Measurements from ENCODE around the gene CDC42BPA. TPM values are rescaled to one million over a fixed set of nuclear protein-coding genes. Genes with fewer than 3 reads are reported as not detected.

CDC42BPA gene
- total RNA-seq, 1 experiment from 2014 or later, result not detected

DNA sequence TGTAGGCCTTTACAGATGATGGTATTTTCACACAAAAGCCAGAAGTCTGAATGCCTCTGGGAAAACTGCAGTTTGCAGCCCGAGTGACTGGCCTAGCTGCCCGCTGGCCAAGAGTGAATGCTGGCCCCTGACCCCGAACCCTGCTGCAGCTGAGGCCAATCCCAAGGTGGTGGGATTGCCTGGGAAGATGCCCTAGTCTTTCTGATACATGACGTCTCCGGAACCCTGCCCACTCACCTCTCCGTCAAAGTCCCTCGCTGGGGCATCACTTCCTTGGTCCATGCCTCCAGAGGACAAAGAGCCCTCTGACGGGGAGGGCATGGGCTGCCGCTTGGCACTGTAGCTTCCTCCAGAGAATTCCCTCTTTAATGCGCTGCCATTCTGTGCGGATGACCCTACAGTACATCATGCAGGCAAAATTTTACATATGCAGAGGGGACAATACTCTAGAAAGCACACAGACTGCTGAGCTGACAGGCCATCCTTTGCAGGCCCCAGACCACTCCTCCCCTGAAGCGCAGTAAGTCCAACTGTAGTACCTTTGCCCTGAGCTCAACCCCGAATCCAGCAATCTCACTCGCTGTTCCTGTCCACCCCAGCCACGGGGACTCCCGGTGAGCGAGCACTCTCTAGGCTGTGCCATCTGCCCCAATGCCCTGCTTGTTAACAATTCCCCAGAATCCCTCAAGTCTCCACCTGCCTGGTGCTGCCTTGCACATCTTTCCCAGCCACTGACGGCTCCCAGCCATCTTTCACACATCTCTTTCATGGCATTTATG is 323.5 kb downstream of the CDC42BPA start:
- no peaks in the 10 kb centered on the region for H3K9me2 ChIP-seq (replicated peaks; ENCODE audit: insufficient read depth, low read length)
- no peak overlapping the region for H2AFZ ChIP-seq (ENCODE audit: low read length)
- no peaks in the 10 kb centered on the region for H4K20me1 ChIP-seq (ENCODE audit: insufficient read depth, low read depth, low read length)
- no peak overlapping the region for H3K9ac ChIP-seq (ENCODE audit: low read length)
- H3K9me3 ChIP-seq (ENCODE audit: low read length), result no peaks in the 10 kb centered on the region
- DNase-seq, result no peak
- no peaks in the 10 kb centered on the region for H3K4me1 ChIP-seq (ENCODE audit: low read length)
- H3K4me3 ChIP-seq (ENCODE audit: low read length), result no peak overlapping the region
- H3K36me3 ChIP-seq (ENCODE audit: insufficient read depth, low read length), result no peaks in the 10 kb centered on the region
- H3K27me3 ChIP-seq (ENCODE audit: low read length), result no peaks in the 10 kb centered on the region
- H3K79me2 ChIP-seq (ENCODE audit: low read length), result no peaks in the 10 kb centered on the region
- H3K4me2 ChIP-seq (ENCODE audit: low read depth, low read length, poor library complexity, severe bottlenecking), result no peak overlapping the region
- H3K27ac ChIP-seq (ENCODE audit: low read length), result no peak overlapping the region

DNA sequence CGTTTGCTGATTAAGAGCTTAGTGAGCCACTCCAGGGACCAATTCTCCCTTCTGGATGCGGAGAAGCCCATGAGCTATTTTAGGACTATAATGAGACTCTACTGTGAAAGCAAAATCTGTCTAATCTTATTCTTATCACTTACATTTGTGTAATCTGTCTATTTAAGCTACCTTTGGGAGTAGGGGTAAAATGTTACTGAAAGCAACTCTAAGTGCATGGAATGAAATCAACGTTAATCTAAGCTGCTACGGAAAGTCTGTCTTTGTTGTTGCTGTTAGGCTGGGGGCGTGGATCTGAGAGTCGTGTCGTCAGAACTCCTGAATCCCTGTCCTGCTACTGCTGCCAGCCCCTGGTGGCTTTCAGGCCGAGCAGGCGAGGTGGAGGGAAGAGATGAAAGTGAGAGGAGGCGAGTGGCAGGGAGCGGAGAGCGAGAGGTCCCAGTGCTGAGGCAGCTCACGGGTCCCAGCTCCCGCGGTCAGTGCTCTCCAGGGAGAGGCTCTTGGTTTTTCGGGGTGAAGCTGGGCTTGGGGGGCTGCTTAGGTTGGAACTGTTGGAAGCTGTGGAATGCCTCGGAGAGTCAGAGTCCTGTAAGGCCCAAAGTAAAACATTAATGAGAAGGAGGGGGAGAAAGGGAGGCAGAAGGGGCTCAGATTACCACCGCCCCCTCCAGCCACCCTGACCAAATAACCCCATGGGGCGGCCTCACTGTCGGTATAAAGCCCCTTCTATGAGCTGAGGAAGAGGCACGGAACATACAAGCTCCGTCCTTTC is 324.3 kb downstream of the CDC42BPA start:
- DNase-seq, result no peak
- Histone ChIP-seq H3K79me2 (ENCODE audit: low read length) (no peaks in the 10 kb centered on the region), H3K27ac (ENCODE audit: low read length) (no peak overlapping the region), H3K27me3 (ENCODE audit: low read length) (no peaks in the 10 kb centered on the region), H3K9me3 (ENCODE audit: low read length) (no peaks in the 10 kb centered on the region), H4K20me1 (ENCODE audit: insufficient read depth, low read depth, low read length) (no peaks in the 10 kb centered on the region), H3K4me2 (ENCODE audit: low read depth, low read length, poor library complexity, severe bottlenecking) (no peak overlapping the region), H3K9ac (ENCODE audit: low read length) (no peak overlapping the region), H3K4me1 (ENCODE audit: low read length) (no peaks in the 10 kb centered on the region), H3K4me3 (ENCODE audit: low read length) (no peak overlapping the region), H3K9me2 (replicated peaks; ENCODE audit: insufficient read depth, low read length) (no peaks in the 10 kb centered on the region), H3K36me3 (ENCODE audit: insufficient read depth, low read length) (no peaks in the 10 kb centered on the region), H2AFZ (ENCODE audit: low read length) (no peak overlapping the region)

DNA sequence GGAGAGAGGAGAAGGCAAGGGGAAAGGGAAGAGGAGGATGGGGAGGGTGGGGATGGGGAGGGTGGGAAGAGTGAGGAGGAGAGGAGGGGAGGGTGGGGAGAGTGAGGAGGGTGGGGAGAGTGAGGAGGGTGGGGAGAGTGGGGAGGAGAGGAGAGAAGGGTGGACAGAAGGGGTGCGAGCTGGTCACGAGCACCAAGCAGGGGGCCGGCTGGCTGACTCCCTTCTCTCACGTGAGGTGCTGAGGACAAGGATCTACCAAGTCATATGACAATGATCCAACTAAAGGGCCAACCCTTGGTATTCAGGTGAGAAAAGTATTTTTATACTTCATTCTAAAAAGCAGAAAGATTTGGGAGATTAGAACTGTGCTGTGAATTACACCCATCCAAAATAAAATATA is 326.4 kb downstream of the CDC42BPA start:
- Histone ChIP-seq H3K27ac (ENCODE audit: low read length) (no peak overlapping the region), H3K4me2 (ENCODE audit: low read depth, low read length, poor library complexity, severe bottlenecking) (no peak overlapping the region), H3K4me3 (ENCODE audit: low read length) (no peak overlapping the region)

DNA sequence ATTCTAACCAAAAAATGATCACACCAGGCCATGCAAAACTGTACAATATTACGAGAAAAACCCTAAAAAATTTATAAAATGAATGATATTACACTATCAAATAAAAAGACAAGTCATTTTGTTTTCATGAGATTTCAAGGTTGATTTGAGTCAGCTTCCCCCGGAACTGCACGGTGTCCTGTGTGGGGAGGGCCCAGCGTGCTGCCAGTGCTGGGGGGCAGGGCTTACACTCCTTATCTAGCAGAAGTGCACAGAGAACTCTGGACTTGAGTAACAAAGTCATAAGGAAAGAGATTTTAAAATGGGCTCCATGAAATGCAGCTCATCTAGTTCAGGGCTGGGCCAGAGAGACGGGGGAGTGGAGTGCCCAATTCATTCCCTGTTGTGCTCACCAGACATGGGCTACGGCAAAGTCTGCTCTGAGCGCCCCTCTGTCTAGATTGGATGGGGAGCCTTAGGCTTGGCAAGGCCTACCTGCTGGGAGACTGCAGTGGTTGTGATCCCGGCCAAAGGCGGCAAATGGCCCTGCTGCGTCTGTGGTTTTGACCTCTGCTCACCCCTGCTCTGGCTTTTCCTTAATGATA is 328.1 kb downstream of the CDC42BPA start:
- DNase-seq, result no peak
- Histone ChIP-seq H3K79me2 (ENCODE audit: low read length) (no peaks in the 10 kb centered on the region), H3K4me3 (ENCODE audit: low read length) (no peak overlapping the region), H4K20me1 (ENCODE audit: insufficient read depth, low read depth, low read length) (no peaks in the 10 kb centered on the region), H3K9ac (ENCODE audit: low read length) (no peak overlapping the region), H3K4me1 (ENCODE audit: low read length) (no peaks in the 10 kb centered on the region), H3K27ac (ENCODE audit: low read length) (no peak overlapping the region), H2AFZ (ENCODE audit: low read length) (no peak overlapping the region), H3K27me3 (ENCODE audit: low read length) (no peaks in the 10 kb centered on the region), H3K9me3 (ENCODE audit: low read length) (no peaks in the 10 kb centered on the region), H3K4me2 (ENCODE audit: low read depth, low read length, poor library complexity, severe bottlenecking) (no peak overlapping the region), H3K36me3 (ENCODE audit: insufficient read depth, low read length) (no peaks in the 10 kb centered on the region), H3K9me2 (replicated peaks; ENCODE audit: insufficient read depth, low read length) (no peaks in the 10 kb centered on the region)

More for the DNA sequence above, 326.4 kb downstream of the CDC42BPA start:
- H4K20me1 ChIP-seq (ENCODE audit: insufficient read depth, low read depth, low read length), result no peaks in the 10 kb centered on the region
- H3K9ac ChIP-seq (ENCODE audit: low read length), result no peak overlapping the region
- H3K4me1 ChIP-seq (ENCODE audit: low read length), result no peaks in the 10 kb centered on the region
- no peaks in the 10 kb centered on the region for H3K9me3 ChIP-seq (ENCODE audit: low read length)
- DNase-seq, result no peak
- no peak overlapping the region for H2AFZ ChIP-seq (ENCODE audit: low read length)
- no peaks in the 10 kb centered on the region for H3K9me2 ChIP-seq (replicated peaks; ENCODE audit: insufficient read depth, low read length)
- no peaks in the 10 kb centered on the region for H3K36me3 ChIP-seq (ENCODE audit: insufficient read depth, low read length)
- no peaks in the 10 kb centered on the region for H3K27me3 ChIP-seq (ENCODE audit: low read length)
- no peaks in the 10 kb centered on the region for H3K79me2 ChIP-seq (ENCODE audit: low read length)

DNA sequence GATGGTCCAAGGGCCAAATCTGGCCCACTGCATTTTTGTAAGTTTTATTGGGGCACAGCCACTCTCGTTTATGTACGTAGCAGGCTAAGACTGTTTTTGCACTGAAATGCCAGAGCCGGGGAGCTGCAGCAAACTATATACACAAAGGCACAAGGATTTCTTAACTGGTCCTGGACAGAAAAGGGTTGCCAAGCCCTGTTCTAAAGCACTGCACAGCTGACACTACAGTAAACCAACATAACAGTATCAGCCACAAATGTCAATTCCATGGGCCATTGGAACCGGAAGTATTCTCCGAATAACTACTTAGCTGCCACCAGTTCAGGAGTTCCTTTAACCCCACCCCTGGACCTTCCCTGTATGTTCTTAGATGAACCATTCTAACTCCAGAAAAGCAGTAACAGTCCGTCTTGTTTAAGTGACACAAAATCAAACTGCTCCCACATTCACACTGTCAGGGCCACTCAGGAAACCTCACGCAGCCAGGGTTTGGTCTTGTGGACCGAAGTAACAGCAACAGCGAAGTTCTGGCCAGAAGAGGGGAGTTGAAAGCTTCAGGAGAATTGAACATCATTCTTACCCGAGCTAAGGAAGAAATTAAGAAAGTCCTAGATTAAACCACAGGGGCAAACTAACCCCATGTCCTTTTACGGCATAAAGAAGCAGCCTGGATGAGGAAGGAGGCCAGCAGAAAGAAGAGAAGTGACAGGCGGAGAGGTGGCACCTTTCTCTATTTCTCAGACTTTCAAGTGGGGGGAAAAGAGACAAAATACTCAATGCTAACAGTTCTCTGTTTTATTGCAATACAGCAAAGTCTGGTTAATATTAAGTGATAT is 329.0 kb downstream of the CDC42BPA start:
- Histone ChIP-seq H3K27me3 (ENCODE audit: low read length) (no peaks in the 10 kb centered on the region), H3K4me3 (ENCODE audit: low read length) (no peak overlapping the region), H3K9me2 (replicated peaks; ENCODE audit: insufficient read depth, low read length) (no peaks in the 10 kb centered on the region), H3K36me3 (ENCODE audit: insufficient read depth, low read length) (no peaks in the 10 kb centered on the region), H3K9me3 (ENCODE audit: low read length) (no peaks in the 10 kb centered on the region), H3K4me2 (ENCODE audit: low read depth, low read length, poor library complexity, severe bottlenecking) (no peak overlapping the region), H4K20me1 (ENCODE audit: insufficient read depth, low read depth, low read length) (no peaks in the 10 kb centered on the region), H3K79me2 (ENCODE audit: low read length) (no peaks in the 10 kb centered on the region), H3K9ac (ENCODE audit: low read length) (no peak overlapping the region), H2AFZ (ENCODE audit: low read length) (no peak overlapping the region), H3K27ac (ENCODE audit: low read length) (no peak overlapping the region), H3K4me1 (ENCODE audit: low read length) (no peaks in the 10 kb centered on the region)
- no peak for DNase-seq

DNA sequence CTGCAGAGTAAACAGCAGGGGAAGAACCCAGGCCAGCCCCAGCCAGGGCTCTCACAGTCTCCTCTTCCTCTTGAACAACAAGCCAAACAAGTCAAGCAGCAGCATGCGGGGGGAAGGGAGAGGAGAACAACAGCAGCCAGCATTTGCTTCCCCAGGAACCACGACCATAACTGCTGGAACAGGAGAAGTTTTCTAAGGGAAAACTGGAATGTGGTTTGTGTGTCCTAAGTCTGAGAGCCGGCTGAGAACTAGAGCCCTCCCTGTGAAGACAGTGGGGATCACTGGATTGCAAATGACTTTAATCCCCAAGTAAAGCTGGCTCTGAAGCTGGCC is 330.0 kb downstream of the CDC42BPA start:
- Histone ChIP-seq H3K36me3 (ENCODE audit: insufficient read depth, low read length) (no peaks in the 10 kb centered on the region), H2AFZ (ENCODE audit: low read length) (no peak overlapping the region), H3K79me2 (ENCODE audit: low read length) (no peaks in the 10 kb centered on the region), H4K20me1 (ENCODE audit: insufficient read depth, low read depth, low read length) (no peaks in the 10 kb centered on the region), H3K9me2 (replicated peaks; ENCODE audit: insufficient read depth, low read length) (no peaks in the 10 kb centered on the region), H3K9me3 (ENCODE audit: low read length) (no peaks in the 10 kb centered on the region), H3K4me3 (ENCODE audit: low read length) (no peak overlapping the region), H3K4me2 (ENCODE audit: low read depth, low read length, poor library complexity, severe bottlenecking) (no peak overlapping the region), H3K27ac (ENCODE audit: low read length) (no peak overlapping the region), H3K27me3 (ENCODE audit: low read length) (no peaks in the 10 kb centered on the region), H3K9ac (ENCODE audit: low read length) (no peak overlapping the region), H3K4me1 (ENCODE audit: low read length) (no peaks in the 10 kb centered on the region)
- DNase-seq, result no peak

DNA sequence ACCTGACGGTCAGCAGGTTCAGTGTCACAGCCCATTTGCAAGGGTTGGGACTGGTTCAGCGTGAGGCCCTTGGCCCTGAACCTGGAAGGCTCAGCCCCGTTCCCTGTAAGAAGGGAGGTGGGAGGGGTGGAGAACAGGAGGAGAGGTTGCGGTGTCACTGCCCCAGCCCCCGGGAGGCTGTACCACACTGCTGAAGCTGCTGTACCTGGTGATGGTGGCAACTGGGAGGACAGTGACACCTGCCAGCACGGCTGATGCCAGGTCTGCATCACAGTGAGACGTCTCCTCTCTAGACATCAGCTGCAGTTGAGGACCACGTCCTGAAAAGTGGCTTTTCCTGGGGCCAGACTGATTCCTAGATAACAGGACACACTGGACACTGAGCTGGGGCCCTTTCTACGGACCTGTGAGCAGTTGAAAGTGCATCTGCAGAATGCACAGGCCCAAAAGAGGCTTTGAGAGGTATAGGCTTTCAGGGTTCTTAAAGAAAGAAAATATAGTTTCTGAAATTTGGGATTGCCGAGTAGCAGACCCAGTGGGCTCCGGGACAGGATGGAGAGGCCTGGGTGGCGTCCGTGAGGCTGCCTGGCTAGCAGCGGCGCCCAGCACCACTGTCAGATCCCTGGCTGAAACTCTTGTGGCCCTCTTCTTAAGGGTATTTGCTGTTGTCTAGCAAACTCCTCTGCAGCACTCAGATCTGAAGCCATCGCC is 330.5 kb downstream of the CDC42BPA start:
- Histone ChIP-seq H3K4me1 (ENCODE audit: low read length) (no peaks in the 10 kb centered on the region), H3K9me3 (ENCODE audit: low read length) (no peaks in the 10 kb centered on the region), H3K79me2 (ENCODE audit: low read length) (no peaks in the 10 kb centered on the region), H3K9me2 (replicated peaks; ENCODE audit: insufficient read depth, low read length) (no peaks in the 10 kb centered on the region), H3K4me3 (ENCODE audit: low read length) (no peak overlapping the region), H3K9ac (ENCODE audit: low read length) (no peak overlapping the region), H3K27ac (ENCODE audit: low read length) (no peak overlapping the region), H4K20me1 (ENCODE audit: insufficient read depth, low read depth, low read length) (no peaks in the 10 kb centered on the region), H3K27me3 (ENCODE audit: low read length) (no peaks in the 10 kb centered on the region), H2AFZ (ENCODE audit: low read length) (no peak overlapping the region), H3K36me3 (ENCODE audit: insufficient read depth, low read length) (no peaks in the 10 kb centered on the region), H3K4me2 (ENCODE audit: low read depth, low read length, poor library complexity, severe bottlenecking) (no peak overlapping the region)
- no peak for DNase-seq
